ENCODE results near the gene SLC35A3. TPM values are rescaled to one million over a fixed set of nuclear protein-coding genes. Genes with fewer than 3 reads are reported as not detected.

The SLC35A3 gene
- total RNA-seq, 4 donors from 2014 or later: 27.9 to 39.6 (median 29.8) TPM

GRCh38 chr1:99994496-99994895 lies 24.7 kb downstream of the SLC35A3 start:
- TF ChIP-seq, protein P1, sequence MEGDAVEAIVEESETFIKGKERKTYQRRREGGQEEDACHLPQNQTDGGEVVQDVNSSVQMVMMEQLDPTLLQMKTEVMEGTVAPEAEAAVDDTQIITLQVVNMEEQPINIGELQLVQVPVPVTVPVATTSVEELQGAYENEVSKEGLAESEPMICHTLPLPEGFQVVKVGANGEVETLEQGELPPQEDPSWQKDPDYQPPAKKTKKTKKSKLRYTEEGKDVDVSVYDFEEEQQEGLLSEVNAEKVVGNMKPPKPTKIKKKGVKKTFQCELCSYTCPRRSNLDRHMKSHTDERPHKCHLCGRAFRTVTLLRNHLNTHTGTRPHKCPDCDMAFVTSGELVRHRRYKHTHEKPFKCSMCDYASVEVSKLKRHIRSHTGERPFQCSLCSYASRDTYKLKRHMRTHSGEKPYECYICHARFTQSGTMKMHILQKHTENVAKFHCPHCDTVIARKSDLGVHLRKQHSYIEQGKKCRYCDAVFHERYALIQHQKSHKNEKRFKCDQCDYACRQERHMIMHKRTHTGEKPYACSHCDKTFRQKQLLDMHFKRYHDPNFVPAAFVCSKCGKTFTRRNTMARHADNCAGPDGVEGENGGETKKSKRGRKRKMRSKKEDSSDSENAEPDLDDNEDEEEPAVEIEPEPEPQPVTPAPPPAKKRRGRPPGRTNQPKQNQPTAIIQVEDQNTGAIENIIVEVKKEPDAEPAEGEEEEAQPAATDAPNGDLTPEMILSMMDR (IDR thresholded peaks at IDR 0.05; ENCODE audit: low read depth): no peak

DNA sequence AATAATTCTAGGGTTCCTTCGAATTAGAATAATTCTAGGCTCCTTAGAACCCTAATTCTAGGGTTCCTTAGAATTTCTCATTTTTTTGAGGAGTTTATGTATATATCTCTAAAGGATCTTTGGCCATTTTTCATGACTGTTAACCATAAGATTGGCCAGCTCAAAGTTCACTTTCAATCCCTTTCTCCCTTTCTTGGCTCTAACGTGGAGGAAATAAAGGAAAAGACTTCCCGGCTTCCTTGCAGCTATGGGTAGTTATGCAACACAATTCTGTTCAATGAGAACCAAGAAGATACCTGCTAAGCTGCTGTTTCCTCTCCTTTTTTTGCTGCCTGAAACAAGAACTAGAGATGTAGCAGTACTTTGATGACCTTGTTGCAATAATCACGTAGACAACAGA lies 27.2 kb downstream of the SLC35A3 start:
- TF ChIP-seq, protein P1 (IDR thresholded peaks at IDR 0.05; ENCODE audit: low read depth): no peak

GRCh38 chr1:100001462-100001861 lies 31.7 kb downstream of the SLC35A3 start:
- TF ChIP-seq, protein P1 (IDR thresholded peaks at IDR 0.05; ENCODE audit: low read depth): no peak

DNA sequence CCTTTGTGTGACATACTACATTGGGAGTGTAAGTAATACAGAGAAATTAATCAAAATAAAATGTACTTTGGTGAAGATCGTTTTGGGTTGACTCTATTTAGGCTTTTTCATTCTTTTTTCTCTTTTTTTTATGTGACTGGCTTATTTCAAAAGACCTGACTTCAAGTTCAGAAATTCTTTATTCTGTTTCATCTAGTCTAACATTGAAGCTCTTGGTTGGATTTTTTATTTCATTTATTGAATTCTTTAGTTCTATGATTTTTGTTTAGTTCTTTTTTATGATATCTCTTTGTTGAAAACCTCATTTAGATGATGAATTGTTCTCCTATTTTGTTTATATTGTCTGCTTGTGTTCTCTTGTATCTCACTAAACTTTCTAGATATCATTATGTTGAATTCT lies 35.6 kb downstream of the SLC35A3 start:
- TF ChIP-seq, protein P1 (IDR thresholded peaks at IDR 0.05; ENCODE audit: low read depth): no peak

DNA sequence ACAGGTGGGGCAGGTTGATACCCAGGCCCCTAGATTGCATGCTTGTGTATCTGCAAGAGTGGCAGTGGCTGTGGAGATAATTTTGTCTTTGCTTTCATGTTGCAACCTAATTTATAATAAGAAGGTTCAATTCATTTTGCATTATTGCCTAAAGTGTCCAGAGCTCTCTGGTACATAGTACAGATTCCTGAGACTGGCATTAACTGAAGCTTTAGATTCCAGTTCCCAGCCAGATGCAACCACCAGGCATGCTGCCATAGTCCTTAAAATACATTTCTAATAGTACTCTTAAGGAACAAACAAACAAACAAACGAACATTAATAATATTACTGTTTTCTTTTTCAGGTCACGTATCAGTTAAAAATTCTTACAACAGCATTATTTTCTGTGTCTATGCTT lies 36.9 kb downstream of the SLC35A3 start:
- TF ChIP-seq, protein P1 (IDR thresholded peaks at IDR 0.05; ENCODE audit: low read depth): no peak

DNA sequence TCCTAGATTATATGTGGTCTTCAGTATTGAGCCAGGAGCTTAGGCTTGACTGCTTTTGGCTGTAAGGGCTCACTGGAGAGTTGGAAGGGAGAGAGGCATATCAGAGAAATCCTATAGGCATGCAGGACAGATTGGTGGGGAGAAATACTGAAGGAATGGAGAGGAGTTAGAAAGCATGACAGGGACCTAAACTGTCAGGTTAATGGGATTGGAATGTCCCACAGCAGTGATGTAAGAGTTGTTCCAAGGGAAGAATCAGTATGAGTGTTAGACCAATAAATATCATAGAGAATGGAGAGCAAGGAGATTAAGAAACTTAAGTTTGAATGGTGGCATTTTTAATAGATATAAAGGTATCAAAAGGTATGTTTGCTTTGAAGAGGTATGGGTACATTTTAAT lies 39.7 kb downstream of the SLC35A3 start:
- TF ChIP-seq, protein P1 (IDR thresholded peaks at IDR 0.05; ENCODE audit: low read depth): no peak

DNA sequence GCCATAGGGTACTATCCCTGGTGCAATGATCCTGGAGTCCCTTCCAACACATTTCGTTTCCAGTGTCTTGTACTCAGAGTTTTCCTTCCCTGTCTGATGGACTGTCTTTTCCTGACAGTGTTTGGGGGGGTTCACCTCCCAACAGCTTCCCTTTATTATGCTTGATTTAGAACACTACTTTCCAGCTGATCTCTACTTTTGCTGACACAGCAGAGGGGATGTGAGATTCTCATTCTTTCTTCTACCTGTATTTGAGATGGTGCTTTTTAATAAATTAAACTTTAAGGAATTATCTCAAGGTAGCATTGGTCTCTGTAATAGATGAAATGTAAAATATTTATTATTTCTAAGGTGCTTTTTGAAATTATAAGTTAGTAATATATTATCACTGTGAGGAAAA lies 41.0 kb downstream of the SLC35A3 start:
- TF ChIP-seq, protein P1 (IDR thresholded peaks at IDR 0.05; ENCODE audit: low read depth): no peak
